GM18873 (cell line): ENCODE data around the gene AP3S2.
"Not testable (repeated sequence)": the region's sequence is repeated elsewhere in the genome, so short reads cannot be mapped to it uniquely, and the experiment has no call there.

ENCODE experiments used
- ATAC-seq: cut with Tn5 transposase; IDR thresholded peaks from one replicate; pipeline ENCODE4 v1.9.1; 2021; ENCODE audit warnings: mild to moderate bottlenecking, moderate library complexity, moderate number of reproducible peaks; ENCODE audit not compliant: unreplicated experiment, low FRiP score

AP3S2 gene

DNA sequence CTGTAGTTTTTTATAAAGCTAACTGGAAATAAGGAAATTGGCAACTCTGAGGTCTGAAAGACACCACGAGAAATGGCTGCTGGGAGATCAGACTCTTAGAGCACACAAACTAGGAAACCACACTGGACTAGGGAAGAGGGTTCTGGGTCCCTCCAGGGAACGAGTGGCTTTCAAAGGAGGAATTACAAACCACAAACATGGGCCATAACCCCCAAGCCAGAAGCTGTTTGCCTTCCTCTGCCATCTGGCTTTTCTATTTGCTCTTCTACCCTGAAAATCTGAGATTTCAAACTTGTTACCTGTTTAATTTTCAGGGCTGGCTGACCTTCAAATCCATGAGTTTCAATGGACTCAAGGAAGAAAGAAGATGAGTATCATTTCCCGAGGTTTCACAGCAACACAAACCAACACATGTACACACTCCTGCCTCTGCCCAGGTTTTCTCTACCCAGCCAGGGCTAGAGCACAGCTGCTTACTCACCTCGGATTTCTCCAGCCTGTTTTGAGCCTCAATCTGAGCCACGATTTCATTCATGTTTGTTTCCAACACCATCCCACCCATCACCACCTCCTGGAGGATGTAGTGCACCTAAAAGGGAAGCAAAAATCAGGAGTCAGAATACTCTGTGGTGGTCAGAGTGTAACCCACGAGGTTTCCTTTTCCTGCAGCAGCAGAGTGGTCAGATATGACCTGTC, 56.5 kb downstream of the AP3S2 start:
- no peak for ATAC-seq

DNA sequence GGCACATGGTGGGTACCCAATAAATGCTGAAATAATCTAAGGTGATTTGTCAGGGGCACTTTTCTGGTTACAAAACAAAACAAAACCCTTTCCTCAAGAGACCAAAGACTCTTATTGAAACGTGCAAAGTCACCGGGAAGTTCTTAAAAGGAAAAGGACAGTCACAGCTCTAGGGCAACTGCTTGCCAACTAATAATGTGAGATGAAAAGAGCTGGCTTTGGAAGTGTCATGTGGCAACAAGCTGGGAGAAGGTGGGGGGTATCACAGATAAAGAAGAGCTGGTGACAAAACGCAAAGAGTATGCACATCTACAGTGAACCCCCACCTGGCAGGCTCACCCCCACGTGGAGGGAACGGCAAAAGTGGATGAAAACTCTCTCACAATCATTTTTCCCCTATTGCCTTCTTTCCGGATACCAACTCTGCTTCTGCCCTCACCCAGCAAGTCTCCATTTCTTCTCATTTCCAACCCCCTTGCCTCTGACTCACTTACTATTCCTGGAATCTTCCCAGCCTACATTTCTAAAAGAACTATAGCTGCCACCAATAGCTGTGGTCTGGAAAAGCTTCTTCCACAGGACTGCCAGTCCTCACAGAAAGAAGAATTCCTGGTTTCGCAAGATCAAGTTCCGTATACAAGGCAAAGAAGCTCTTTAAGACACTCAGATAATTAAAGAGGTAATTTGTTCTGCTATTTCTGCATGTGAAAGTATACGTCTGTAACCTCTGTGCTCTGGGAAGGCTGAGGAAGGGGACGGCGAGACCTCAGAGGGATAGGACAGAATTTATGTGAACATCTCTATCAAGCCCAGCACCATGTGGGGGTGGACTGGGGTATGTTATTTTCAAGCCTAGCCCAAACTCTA, 57.3 kb downstream of the AP3S2 start:
- ATAC-seq: no peak

DNA sequence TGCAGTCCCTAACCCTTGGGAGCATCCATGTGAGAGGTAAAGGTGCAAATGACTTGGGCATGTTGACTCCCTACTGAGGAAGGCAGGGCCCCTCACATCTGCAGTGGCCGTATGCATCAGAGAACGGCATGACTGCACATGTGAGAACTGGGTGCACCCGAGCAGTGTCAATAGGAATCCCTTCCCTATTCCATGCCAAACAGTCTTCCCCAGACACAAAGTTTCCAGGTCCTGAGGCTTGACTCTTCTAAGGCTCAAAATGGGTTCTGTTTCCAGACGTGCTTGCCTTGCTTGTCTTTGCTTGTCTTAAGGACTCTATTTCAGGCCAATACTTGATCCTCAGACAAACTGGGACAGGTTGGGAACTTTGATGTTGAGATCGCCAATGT, 58.6 kb downstream of the AP3S2 start:
- no peak for ATAC-seq

DNA sequence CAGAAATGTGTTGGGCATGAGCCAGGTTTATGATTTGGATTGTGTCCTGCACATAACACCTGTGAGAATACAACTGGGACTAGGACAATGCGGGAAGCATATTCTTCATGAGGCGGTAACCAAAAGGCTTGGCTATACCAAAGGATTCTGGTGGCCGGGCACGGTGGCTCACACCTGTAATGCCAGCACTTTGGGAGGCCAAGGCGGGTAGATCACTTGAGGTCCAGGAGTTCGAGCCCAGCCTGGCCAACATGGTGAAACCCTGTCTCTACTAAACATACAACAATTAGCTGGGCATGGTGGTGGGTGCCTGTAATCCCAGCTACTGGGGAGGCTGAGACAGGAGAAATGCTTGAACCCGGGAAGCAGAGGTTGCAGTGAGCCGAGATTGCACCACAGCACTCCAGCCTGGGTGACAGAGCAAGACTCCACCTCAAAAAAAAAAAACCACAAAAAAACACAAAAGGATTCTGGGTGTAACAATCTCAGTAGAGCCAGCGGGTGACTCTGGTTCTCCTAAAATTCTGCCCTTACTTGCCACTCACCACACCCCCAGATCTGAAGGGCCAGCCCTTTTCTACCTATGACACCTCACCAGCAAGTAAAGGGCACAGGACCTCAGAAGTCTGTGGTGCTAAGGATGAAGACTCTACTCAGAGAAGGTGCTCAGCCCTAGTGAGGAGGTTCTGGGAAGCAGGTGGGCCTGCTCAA, 59.2 kb downstream of the AP3S2 start:
- ATAC-seq: not testable (repeated sequence)

DNA sequence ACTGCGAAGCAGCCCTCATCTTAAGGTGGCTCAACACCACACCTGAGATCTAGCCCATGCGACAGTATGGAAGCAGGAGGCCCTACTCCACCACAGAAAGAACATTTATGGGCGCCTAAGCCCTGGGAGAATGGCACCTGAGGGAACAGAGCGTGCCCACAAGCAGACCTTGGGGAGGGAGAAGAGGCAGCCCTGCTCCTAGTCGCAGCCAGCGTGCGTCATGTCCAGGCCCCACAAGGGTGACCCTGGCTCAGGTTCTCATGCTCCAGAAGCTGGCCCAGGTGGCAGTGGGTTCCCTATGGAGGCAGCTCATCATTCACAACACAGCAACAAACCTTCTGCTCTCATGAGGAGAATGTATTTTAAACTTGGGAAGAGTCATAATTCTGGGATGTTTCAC, 59.8 kb downstream of the AP3S2 start:
- ATAC-seq: no peak

DNA sequence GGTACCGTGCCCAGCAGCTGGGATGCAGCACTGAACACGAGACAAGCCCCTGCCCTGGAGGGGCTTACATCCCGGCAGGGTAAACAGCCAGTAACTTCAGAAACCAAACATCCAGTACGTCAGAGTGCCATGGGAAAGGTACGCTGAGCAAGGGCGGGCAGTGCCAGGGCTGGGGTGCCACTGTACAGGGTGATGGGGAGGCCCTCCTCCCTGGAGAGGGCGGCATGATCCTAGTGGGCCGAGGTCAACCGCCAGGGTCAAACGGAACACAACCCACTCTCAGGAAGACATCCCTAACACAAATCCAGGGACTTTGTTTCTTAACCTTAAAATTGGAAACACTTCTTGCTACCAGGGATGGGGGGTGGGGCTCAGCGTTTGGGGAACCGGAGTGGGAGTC, 63.2 kb downstream of the AP3S2 start:
- ATAC-seq: no peak

DNA sequence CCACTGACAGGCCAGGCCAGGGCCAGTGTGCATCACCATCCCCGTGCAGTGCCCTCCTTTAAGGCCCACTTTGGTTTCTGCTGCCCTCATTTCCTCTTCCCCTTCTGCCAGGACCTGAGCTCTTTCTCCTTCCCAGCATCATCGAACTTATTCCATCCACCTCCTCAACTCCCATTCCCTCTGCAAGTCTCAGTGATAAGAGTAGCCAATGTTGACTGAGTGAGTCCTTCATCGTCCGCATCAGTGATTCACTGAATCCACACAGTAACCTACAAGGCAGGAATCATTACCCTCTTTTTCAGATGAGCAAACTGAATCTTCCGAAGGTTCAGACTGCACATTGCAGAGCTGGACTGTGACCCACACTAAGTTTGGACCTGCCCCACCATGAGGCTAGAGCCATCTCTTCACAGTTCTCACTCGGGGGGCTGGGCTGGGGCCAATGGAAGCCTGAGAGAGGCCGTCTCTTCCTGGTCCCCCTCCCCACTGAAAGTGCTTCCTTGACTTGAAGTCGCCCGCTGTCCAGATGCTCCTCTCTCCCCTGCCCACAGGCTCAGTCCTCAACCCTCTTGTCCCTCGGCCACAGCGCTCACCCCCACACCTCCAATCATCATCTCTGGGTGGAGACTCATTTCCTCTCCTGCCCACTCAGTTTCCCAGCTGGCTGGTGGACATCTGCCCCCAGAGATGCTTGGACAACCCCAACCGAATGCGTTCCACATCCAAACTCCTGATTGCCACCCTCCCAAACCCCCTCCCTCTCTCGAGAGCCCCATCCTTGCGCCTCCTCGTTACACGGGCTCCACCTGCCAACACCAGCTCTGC, 64.0 kb downstream of the AP3S2 start:
- ATAC-seq: no peak

DNA sequence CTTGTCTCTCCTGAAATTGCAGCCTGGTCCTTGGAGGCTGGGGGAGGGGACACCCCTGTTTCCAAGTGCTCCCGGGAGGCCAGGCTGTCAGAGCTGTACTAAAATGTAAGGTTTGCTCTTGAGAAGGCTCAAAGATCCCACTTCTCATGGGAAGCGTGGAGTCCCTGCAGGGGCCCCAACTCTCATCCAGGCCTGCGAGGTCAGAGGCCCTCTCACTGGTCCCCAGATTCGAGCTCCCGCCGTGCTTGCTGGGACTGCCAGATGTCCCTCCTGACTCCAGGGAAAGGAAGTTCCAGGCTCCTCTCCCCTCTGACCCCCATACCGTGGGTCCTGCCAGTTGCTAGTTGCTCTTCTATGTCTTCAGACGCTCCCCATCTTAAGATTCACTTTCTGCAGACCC, 64.6 kb downstream of the AP3S2 start:
- ATAC-seq: no peak

DNA sequence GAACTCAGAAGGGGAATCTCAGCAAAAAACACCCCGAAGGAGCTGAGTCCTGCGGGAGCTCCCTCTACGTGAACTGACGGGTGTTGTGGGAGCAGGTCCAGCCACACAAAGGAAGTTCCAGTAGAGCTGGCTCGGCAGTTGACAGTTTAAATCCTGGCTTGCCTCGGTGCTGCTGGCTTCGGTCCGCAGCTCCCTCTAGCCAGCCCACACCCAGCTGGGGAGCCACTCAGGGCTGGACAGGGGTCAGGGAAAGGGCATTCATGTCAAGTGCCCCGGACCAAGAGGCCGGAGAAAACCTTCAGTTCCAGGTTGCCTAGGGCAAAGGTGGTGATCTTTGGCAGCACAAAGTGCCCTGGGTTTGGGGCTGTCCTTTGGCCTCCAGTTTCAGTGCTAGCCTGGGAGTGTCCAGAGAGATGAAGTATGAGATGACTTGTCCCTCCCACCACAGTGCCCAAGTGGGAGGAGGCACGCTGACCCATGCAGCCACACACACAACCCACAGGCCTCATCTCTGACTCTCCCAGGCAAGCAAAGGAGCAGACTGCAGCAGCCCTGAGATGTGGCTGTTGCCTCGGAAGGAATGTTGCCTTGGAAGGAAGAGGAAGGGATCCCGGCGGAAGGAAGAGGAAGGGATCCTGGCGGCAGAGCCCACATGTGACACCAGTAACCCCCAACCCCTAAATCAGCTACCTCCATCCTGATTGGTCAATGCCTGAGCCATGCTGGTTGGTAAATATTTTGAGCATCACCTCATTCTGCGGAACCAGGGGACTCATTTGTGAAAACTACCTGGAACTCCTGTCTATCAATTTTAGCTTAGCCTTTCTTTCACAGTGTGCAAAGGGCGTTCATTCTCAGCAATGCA, 65.3 kb downstream of the AP3S2 start:
- ATAC-seq: no peak

DNA sequence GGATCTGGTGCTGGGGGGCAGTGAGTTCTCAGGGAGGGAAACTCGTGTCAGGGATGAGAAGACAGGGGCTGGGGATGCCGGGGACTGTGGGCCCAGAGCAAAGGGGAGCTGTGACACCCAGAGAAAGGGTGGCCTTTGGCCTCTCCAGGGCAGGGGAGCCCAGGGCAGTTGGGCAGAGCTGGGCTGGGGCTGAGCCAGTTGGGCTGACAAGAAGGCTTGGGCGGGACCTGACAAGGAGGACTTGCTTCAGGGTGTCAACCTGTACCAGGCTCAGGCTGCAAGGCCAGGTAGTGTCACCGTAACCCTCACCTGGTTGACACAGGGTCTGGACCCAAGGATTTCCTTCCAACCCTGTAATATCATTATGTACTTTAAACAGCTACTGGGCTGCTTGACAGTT, 66.0 kb downstream of the AP3S2 start:
- ATAC-seq: no peak

DNA sequence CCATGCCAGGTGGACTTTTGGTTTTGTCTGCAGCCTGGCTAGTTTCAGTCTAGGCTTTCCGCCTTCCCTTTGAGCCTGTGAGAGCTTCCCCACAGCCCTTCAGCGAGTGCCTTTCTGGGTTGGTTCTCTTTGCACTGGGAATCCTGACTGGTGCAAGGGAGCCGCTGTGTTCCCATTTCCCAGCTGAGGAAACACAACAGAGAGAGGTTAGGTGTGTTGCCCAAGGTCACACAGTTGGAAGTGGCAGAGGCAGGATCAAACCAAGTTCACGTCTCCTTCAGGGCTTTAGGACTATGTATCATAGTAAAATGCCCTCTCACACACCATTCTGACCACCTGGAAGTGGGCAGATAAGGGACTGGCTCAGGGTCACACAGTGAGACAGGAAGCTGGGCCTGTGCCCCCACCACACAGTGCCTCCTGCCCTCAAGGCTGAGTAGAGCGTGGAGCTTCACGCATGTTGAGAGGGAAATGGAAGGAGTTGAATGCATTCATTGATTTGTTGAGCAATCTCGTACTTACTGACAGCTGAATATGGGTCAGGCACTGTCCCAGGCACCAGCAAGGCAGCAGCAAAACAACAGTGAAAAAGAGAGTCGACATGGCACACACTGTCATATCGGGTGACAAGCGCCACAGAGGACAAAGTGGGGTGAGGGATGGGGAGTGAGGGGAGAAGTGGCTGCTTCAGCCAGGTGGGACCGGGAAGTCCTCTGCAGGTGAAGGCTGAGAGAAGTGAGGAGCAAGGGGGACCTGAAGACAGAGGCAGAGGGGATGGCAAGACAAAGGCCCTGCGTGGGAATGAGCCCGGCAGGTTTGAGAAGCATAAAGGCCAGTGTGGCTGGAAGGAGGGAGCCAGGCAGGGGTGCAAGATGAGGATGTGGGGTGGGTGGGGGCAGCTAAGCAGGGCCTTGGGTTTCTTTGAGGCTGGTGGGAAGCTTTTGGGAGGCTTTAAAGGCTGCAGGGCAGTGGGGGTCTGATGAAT, 66.8 kb downstream of the AP3S2 start:
- ATAC-seq: no peak

DNA sequence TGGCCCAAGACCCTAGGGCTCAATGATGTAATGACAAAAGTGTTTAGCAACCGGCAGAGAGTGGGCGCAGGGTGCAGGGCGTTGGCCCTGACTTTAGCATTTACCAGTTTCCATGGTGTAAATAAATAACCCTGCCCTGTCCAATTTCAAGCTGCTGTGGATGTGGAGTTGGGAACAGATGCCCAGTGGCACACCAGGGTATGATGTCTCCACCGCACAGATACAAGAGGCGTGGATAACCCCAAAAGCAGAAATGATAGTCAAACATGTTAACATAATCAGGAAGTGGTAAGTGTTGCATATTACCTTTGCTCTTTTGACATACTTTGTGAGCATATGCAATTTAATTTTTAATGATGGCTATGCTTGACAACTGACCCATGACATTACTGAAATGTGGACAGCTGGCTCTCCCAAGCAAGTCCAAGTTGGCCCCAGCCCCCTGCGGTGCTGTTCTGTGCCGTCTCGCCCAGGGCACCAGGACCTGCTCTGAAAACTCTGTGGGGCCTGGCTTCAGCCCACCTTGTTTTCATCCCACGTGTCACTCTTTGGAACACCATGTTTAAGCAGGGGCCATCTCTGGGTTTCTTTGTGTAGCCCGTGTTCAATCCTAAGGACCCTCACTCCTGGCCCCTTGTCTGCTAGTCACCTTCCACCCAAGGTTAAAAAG, 68.4 kb downstream of the AP3S2 start:
- ATAC-seq: no peak

DNA sequence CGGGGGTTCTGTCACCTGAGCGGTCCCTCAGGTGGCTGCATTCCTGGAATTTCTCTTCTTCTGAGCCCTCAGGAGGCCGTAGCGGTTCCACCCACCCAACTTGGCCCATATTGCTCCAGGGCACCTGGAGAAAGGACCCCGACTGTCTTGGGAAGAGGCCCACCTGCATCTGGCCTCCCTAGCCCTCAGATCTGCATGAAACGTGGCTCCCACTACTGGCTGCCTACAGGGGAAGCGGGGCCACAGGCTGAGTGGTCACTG, 69.3 kb downstream of the AP3S2 start:
- ATAC-seq: no peak

DNA sequence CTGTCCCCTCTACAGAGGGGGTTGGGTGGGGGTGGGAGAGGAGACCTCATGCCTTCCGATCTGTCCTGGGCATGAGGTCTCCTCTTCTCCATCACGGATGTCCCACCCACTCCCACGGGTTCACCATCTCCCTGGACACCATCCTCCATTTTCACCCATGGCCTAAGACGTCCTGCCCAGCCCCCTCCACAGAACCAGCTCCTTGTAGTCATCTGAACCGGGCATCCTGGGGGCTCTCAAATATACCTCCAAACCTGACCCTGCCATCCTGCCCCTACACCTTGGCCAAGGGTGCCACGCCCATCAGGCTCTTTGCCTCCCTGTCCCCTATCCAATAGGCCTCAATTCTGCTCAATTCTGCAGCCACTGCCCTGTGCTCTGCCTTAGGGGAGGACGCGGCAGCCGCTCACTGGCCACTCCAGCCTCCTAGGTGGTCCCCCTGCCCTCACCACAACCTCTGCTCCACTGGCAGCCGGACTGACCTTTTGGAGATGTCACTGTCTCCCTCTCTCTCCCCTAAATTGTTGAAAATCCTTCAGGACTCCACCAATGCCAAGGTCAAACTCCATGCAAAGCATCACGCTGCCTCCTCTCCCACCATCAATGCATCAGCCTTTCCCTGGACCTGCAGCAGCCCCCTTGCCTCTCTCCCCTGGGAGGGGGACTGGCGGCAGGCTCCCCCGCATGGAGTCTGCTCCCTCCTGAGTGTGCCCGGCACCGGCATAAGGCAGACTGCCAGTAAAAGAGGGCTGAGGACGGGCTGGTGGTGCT, 69.8 kb downstream of the AP3S2 start:
- no peak for ATAC-seq

DNA sequence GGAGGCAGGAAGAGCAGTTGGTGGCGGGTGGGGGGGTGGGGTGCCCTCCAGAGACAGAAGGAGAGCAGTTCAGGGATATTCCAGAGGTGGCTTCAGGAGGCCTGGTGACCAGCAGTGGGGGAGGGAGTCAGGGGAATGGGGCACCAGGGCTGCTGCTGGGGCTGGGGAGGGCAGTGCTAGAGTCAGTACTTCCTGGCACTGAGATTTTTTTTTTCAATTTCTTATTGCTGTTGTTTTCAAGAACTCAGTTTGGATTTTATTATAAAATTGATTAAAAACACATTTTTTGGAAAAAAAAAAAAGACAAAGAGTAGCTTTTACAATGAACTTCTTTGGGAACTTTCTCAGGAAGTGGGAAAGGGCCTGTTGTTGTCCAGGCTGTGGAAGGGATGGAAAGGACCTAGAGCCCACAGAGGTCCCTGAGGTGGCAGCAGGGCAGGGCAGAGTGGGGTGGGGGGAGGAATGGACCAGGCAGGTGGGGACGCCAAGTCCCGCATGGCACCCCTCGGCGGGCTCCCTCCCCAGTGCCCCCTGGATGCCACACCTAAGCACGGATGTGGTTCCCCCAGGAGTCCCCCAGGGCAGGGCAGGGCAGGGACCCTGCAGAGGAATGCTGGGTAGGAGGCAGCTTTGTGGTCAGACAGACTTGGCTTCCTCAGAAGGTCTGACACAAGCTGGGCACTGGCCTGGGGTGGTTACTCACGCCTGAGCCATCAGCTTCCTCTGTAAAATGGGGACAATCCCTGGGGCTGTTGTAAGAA, 70.7 kb downstream of the AP3S2 start:
- ATAC-seq: no peak

DNA sequence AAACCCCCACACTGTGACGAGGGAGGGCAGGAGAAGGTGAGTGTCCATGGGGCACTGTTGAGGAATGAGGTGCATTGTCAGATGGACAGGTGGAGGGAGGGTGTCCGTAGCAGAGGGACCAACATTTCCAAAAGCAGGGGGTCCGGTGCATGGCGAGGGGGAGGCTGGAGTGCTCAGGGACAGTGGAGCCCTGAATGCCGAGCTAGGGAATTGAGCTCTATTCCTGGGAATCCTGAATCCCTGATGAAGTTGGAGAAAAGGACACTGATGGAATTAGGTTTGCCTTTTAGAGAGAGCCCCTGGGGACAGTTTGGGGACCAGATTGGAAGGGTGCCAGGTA, 71.2 kb downstream of the AP3S2 start:
- ATAC-seq: no peak

DNA sequence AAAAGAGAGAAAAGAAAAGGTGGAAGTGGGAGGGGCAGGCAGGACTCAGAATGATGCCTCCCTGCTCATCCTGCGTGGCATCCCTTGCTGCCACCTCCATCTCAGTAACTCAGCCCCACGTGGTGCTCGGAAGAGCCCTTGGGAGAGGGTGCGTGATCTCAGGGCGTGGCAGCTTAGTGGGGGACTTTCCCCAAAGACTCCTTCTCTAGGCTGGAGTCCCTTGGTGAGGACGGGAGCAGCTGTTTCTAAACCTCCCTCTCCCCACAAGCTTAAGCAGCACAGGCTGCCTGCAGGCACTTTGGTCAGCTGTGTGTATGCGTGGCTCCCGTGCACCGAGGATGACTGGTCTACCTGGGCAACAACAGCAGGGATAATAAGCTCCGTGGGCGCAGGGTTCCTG, 71.8 kb downstream of the AP3S2 start:
- no peak for ATAC-seq
